Measurements from ENCODE around the gene KIAA0040. TPM values are rescaled to one million over a fixed set of nuclear protein-coding genes. Genes with fewer than 3 reads are reported as not detected.

The KIAA0040 gene
- total RNA-seq, 1 experiment from 2014 or later: 27.7 TPM

DNA sequence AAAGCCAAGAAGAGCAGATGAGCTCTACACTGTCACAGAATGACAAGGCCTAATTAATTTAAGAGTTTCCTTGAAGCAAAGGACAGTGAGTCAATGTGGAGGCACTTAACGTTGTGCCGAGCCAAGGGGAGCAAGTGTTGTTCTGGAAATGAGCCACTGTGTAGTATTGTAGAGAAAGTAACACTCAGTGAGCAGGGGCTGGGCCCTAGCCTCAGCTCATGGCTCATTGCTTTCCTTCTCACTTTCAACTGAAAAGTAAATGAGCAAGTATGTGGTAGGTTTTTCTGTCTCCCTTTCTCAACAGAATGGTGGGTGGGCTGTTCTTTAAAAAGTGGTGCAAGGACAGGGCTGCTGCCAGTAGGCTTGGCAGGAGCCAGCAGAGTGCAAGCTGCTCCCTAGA, 11.8 kb upstream of the KIAA0040 start:
- ChIA-PET CTCF (interaction anchor here (0.6 to 13.0 kb wide), 4 partner anchors 16 to 709 kb away, joined by 3 to 74 read pairs (median 10); no protein-coding TSS in a partner anchor), POLR2A (interaction anchor here (2.0 to 2.4 kb wide), 2 partner anchors 11 to 13 kb away, joined by 7 to 11 read pairs; no protein-coding TSS in a partner anchor)
- TF ChIP-seq, protein P1, sequence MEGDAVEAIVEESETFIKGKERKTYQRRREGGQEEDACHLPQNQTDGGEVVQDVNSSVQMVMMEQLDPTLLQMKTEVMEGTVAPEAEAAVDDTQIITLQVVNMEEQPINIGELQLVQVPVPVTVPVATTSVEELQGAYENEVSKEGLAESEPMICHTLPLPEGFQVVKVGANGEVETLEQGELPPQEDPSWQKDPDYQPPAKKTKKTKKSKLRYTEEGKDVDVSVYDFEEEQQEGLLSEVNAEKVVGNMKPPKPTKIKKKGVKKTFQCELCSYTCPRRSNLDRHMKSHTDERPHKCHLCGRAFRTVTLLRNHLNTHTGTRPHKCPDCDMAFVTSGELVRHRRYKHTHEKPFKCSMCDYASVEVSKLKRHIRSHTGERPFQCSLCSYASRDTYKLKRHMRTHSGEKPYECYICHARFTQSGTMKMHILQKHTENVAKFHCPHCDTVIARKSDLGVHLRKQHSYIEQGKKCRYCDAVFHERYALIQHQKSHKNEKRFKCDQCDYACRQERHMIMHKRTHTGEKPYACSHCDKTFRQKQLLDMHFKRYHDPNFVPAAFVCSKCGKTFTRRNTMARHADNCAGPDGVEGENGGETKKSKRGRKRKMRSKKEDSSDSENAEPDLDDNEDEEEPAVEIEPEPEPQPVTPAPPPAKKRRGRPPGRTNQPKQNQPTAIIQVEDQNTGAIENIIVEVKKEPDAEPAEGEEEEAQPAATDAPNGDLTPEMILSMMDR (IDR thresholded peaks at IDR 0.05; ENCODE audit: unreplicated experiment): no peak
- no peaks in the 10 kb centered on the region for H3K9me3 Mint-ChIP-seq (ENCODE audit: unreplicated experiment)
- no peaks in the 10 kb centered on the region for H3K27me3 Mint-ChIP-seq (ENCODE audit: insufficient read depth, unreplicated experiment)
- intact Hi-C loops (cut with micrococcal nuclease): no loop called here
- no peak overlapping the region for H3K4me3 Mint-ChIP-seq (ENCODE audit: unreplicated experiment)
- no peak overlapping the region for H3K27ac Mint-ChIP-seq (ENCODE audit: low read depth, unreplicated experiment)
- peaks cover 15% of the 10 kb centered on the region for H3K4me1 Mint-ChIP-seq (ENCODE audit: insufficient read depth, unreplicated experiment)
- BruUV-seq (replicated peaks): no TSS peak
- DNase-seq (ENCODE audit: unreplicated experiment): no peak
- H3K36me3 Mint-ChIP-seq (ENCODE audit: insufficient read depth, unreplicated experiment): no peaks in the 10 kb centered on the region

DNA sequence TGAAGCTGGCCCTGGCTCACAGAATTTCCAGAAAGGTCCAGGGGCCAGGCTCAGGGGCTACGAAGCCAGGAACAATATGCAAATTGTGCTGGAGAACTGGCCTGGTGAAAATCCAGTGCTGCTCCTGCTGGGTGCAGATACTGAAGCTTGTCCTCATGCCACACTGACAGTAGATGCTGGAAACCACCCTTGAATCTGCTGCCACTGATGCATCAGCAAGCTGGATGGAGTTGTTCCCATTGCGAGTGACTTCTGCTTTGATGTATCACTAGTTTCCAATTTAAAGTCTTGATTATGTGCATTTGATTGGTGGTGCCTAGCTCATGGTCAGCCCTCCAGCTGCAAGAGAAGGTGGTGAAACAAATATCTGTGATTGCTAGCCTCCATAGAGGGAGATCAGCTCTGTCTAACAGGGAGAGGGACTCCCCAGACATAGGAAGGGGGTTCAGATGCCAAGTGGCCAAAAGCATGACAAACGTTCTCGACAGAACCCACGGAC, 11.0 kb upstream of the KIAA0040 start:
- POLR2A ChIA-PET: interaction anchor here (0.8 to 2.0 kb wide), 3 partner anchors 10 to 203 kb away, joined by 3 to 7 read pairs (median 4); no protein-coding TSS in a partner anchor
- CTCF ChIA-PET: interaction anchor here (0.6 to 13.0 kb wide), 7 partner anchors 10 to 709 kb away, joined by 3 to 74 read pairs (median 3); no protein-coding TSS in a partner anchor
- H3K27ac Mint-ChIP-seq (ENCODE audit: low read depth, unreplicated experiment): no peak overlapping the region

DNA sequence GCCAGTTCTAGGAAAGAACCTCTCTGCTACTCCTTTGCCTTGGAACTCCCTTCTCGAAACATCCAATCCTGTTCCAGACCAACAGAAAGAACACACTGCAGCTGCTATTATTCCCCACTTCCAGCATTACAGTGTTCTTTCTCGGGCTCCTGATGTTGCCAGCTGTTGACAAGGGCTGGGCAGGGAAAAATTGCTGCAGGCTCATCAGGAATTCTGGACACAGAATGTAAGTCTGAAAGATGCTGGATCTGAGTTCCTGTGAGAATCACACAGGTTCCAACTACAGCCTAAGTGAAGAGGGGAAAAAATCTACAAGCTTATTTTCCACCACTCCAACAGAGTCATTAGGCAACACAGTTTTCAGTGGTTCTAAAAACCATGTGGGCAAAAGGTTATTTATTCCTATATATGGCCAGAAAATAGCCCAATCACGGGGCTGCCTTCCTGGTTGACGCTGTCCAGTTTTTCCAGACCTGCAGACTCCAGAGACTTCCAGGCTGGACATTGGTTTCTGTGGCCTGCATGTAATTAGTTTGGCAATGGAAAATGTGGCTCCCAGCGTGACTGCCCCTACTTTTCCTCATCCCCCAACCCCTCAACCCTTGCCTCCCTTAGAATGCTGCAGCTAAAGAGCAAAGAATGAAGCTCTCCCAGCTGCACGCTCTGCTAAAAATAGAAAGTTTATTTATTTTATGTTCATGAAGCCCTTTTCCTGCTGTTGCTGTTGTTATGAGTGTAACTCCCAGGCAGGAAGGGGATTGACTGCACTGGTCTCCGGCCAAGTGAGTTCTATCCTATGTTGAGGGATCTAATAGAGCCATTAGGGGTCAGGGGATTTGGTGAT, 8.3 kb upstream of the KIAA0040 start:
- Mint-ChIP-seq H3K4me3 (ENCODE audit: unreplicated experiment) (no peak overlapping the region), H3K36me3 (ENCODE audit: insufficient read depth, unreplicated experiment) (no peaks in the 10 kb centered on the region), H3K9me3 (ENCODE audit: unreplicated experiment) (no peaks in the 10 kb centered on the region), H3K27me3 (ENCODE audit: insufficient read depth, unreplicated experiment) (no peaks in the 10 kb centered on the region), H3K4me1 (ENCODE audit: insufficient read depth, unreplicated experiment) (peaks cover 22% of the 10 kb centered on the region), H3K27ac (ENCODE audit: low read depth, unreplicated experiment) (no peak overlapping the region)
- ChIA-PET CTCF (interaction anchor here (0.6 to 13.0 kb wide), 8 partner anchors 9 to 152 kb away, joined by 3 to 74 read pairs (median 5); no protein-coding TSS in a partner anchor), POLR2A (interaction anchor here (0.7 to 0.9 kb wide), 2 partner anchors 9 to 1761 kb away, joined by 3 to 5 read pairs; no protein-coding TSS in a partner anchor)
- intact Hi-C loops (cut with micrococcal nuclease): no loop called here
- TF ChIP-seq, protein P1 (IDR thresholded peaks at IDR 0.05; ENCODE audit: unreplicated experiment): no peak
- no TSS peak for BruUV-seq (replicated peaks)
- no peak for DNase-seq (ENCODE audit: unreplicated experiment)

More for the DNA sequence above, 11.0 kb upstream of the KIAA0040 start:
- intact Hi-C loops (cut with micrococcal nuclease): no loop called here
- DNase-seq (ENCODE audit: unreplicated experiment): no peak
- no peaks in the 10 kb centered on the region for H3K9me3 Mint-ChIP-seq (ENCODE audit: unreplicated experiment)
- H3K36me3 Mint-ChIP-seq (ENCODE audit: insufficient read depth, unreplicated experiment): no peaks in the 10 kb centered on the region
- H3K27me3 Mint-ChIP-seq (ENCODE audit: insufficient read depth, unreplicated experiment): no peaks in the 10 kb centered on the region
- BruUV-seq (replicated peaks): no TSS peak
- H3K4me1 Mint-ChIP-seq (ENCODE audit: insufficient read depth, unreplicated experiment): peaks cover 15% of the 10 kb centered on the region
- TF ChIP-seq, protein P1 (IDR thresholded peaks at IDR 0.05; ENCODE audit: unreplicated experiment): no peak
- H3K4me3 Mint-ChIP-seq (ENCODE audit: unreplicated experiment): no peak overlapping the region

DNA sequence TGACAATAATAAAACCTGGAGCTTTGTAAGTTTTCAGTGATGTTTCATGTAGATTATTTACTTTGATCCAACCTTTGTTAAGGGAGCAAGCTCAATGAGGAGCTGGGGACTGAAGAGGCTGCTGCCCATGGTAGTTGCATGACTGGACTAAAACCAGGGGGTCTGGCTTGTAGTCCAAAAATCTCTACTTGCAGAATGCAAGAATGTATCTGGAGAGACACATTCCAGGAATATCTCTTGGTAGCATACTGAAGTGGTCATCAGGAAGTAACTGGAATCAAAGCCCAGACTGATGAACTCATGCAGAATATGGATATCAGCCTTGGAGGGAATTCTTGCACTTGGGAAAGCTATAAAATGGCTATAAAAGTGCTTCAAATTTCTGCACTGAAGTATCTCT, 5.8 kb upstream of the KIAA0040 start:
- TF ChIP-seq, protein P1 (IDR thresholded peaks at IDR 0.05; ENCODE audit: unreplicated experiment): no peak
- H3K4me1 Mint-ChIP-seq (ENCODE audit: insufficient read depth, unreplicated experiment): peaks cover 26% of the 10 kb centered on the region
- POLR2A ChIA-PET: interaction anchor here (0.6 to 3.1 kb wide), 4 partner anchors 7 to 837 kb away, joined by 3 to 20 read pairs (median 7); no protein-coding TSS in a partner anchor
- no peaks in the 10 kb centered on the region for H3K36me3 Mint-ChIP-seq (ENCODE audit: insufficient read depth, unreplicated experiment)
- no peak overlapping the region for H3K4me3 Mint-ChIP-seq (ENCODE audit: unreplicated experiment)
- DNase-seq (ENCODE audit: unreplicated experiment): no peak
- H3K27me3 Mint-ChIP-seq (ENCODE audit: insufficient read depth, unreplicated experiment): no peaks in the 10 kb centered on the region
- CTCF ChIA-PET: interaction anchor here (0.6 to 13.0 kb wide), 7 partner anchors 24 to 167 kb away, joined by 3 to 74 read pairs (median 4); no protein-coding TSS in a partner anchor
- intact Hi-C loops (cut with micrococcal nuclease): no loop called here
- peak overlapping the region; percentile 57 for H3K27ac Mint-ChIP-seq (ENCODE audit: low read depth, unreplicated experiment)
- no TSS peak for BruUV-seq (replicated peaks)
- H3K9me3 Mint-ChIP-seq (ENCODE audit: unreplicated experiment): no peaks in the 10 kb centered on the region

All from MCF 10A (cell line).